Keratinocyte (primary cell): ENCODE measurements around the gene UCHL5. TPM values are rescaled to one million over a fixed set of nuclear protein-coding genes. Genes with fewer than 3 reads are reported as not detected.
A peak's percentile ranks its signal among the peaks of the same experiment; 100 is the strongest.

Experiments used
- DNase-seq: peaks from one replicate; pipeline ENCODE4 v3.0.0-alpha.2; 2011; ENCODE audit warnings: low read depth, missing footprints, low spot score
- FAIRE-seq: peaks from 2 replicates; lab custom pipeline; 2011; peaks lifted over from hg19 to GRCh38; lab: Jason Lieb, UNC
- H2AFZ ChIP-seq: 2 replicates; pipeline ENCODE4 v1.6.0; 2012; ENCODE audit warnings: low read length, control low read depth, inconsistent platforms; ENCODE audit not compliant: control insufficient read depth
- H3K27ac ChIP-seq: 2 replicates; pipeline ENCODE4 v1.5.1; 2011; ENCODE audit warnings: low read length; ENCODE audit not compliant: control insufficient read depth, insufficient read depth
- H3K27me3 ChIP-seq: 3 replicates; pipeline ENCODE4 v1.6.0; 2011; ENCODE audit warnings: low read length; ENCODE audit not compliant: control insufficient read depth, insufficient read depth; ENCODE audit errors: extremely low read depth
- H3K36me3 ChIP-seq, 2 experiments: 2 replicates in 1 of 2; 3 replicates in 1 of 2; pipeline ENCODE4 v1.5.1; 2011; ENCODE audit warnings: low read length in 2 of 2, mild to moderate bottlenecking in 1 of 2; ENCODE audit not compliant: control insufficient read depth in 2 of 2, insufficient read depth in 2 of 2; ENCODE audit errors: extremely low read depth in 1 of 2
- H3K4me1 ChIP-seq: 3 replicates; pipeline ENCODE4 v1.5.1; 2011; ENCODE audit warnings: low read length; ENCODE audit not compliant: control insufficient read depth, insufficient read depth; ENCODE audit errors: extremely low read depth
- H3K4me2 ChIP-seq: 3 replicates; pipeline ENCODE4 v1.6.0; 2011; ENCODE audit warnings: low read depth, low read length; ENCODE audit not compliant: control insufficient read depth, insufficient read depth; ENCODE audit errors: extremely low read depth
- H3K4me3 ChIP-seq, 3 experiments: fragments of 200-600 bp in 1 of 3; sonication (generic) in 1 of 3; 2 replicates in 2 of 3; 3 replicates in 1 of 3; pipeline ENCODE4 v1.5.1; 2011 to 2016; ENCODE audit warnings: low read length in 3 of 3, mild to moderate bottlenecking in 3 of 3, control low read depth in 2 of 3, inconsistent platforms in 1 of 3, low read depth in 1 of 3, mixed read lengths in 1 of 3, mixed run types in 1 of 3, moderate library complexity in 1 of 3; ENCODE audit not compliant: control insufficient read depth in 2 of 3, insufficient read depth in 2 of 3; ENCODE audit errors: extremely low read depth in 1 of 3
- H3K79me2 ChIP-seq: 2 replicates; pipeline ENCODE4 v1.6.0; 2012; ENCODE audit warnings: low read length; ENCODE audit not compliant: control insufficient read depth, insufficient read depth
- H3K9ac ChIP-seq: 3 replicates; pipeline ENCODE4 v1.6.0; 2011; ENCODE audit warnings: low read length; ENCODE audit not compliant: control insufficient read depth, insufficient read depth; ENCODE audit errors: extremely low read depth
- H3K9me1 ChIP-seq: 3 replicates; pipeline ENCODE4 v1.6.0; 2011; ENCODE audit warnings: low read length; ENCODE audit not compliant: control insufficient read depth, insufficient read depth; ENCODE audit errors: extremely low read depth
- H3K9me3 ChIP-seq: 2 replicates; pipeline ENCODE4 v1.5.1; 2012; ENCODE audit warnings: low read depth, low read length; ENCODE audit not compliant: control insufficient read depth
- H4K20me1 ChIP-seq: 3 replicates; pipeline ENCODE4 v1.6.0; 2011; ENCODE audit warnings: low read length; ENCODE audit not compliant: control insufficient read depth, insufficient read depth; ENCODE audit errors: extremely low read depth
- EZH2 ChIP-seq: IDR thresholded peaks from one replicate; pipeline ENCODE4 v1.6.1; 2012; ENCODE audit warnings: inconsistent platforms, mild to moderate bottlenecking, low read length, moderate library complexity
- dilution Hi-C: fragments of 300-500 bp; cut with MboI; formaldehyde crosslinking; loops from one replicate; pipeline ENCODE4 v1.7.0; 2020; ENCODE audit warnings: low sequenced_read_pairs; ENCODE audit not compliant: extremely low pct_ligation_motif_present
- polyA plus RNA-seq, 5 experiments: library from polyadenylated mRNA; depleted of rRNA in 3 of 5; stranded (reverse) in 3 of 5; stranded (forward) in 1 of 5; unstranded in 1 of 5; fragments of >200 nt; gene quantifications; 1 replicate in 1 of 5; 2 replicates in 3 of 5; 3 replicates in 1 of 5; pipeline versions ENCODE4 v1.2.1 to v1.2.3, GENCODE V29; 2011 to 2012; ENCODE audit warnings: missing spikeins in 2 of 5, low read depth in 1 of 5, low replicate concordance in 1 of 5
- TF ChIP-seq, protein P1 (sequence below), 3 experiments: IDR thresholded peaks in 1 of 3; conservative IDR thresholded peaks in 1 of 3; optimal IDR thresholded peaks in 1 of 3; 2 replicates in 2 of 3; 3 replicates in 1 of 3; pipeline versions ENCODE3 to v1.5.1; 2011; ENCODE audit warnings: low read length in 3 of 3, mild to moderate bottlenecking in 3 of 3, moderate library complexity in 2 of 3, control low read depth in 1 of 3, inconsistent platforms in 1 of 3; ENCODE audit not compliant: insufficient read depth in 2 of 3; ENCODE audit errors: extremely low read depth in 1 of 3

UCHL5 gene
- polyA plus RNA-seq, 1 donor (not counting 4 experiments of a cell fraction or from before 2014, with no cell fraction given) = 53.7 TPM

DNA sequence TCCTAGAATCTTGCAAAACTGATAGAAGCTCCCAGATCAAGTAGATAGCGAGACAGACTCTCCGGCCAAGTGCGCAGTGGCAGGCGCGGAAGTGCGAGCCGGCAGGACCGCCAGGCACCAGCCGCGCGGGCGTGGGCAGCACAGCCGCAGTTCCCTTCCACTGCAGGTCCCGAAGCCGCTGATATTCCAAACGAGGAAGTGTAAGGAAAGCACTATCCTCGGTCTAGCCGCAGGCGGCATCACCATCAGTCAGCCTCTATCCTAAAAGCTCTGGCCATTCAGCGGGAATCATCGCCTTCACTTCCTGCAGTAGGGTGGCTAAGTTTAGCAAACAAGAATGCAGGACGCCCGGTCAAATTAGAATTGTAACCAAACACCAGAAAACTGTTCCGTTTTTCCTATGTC, 45.3 kb upstream of the UCHL5 start:
- Histone ChIP-seq H3K36me3 (peaks cover 6 to 7% of the 10 kb centered on the region in 2 experiments), H3K4me1 (peaks cover 8% of the 10 kb centered on the region), H3K27ac (peak overlapping the region; percentile 77), H3K27me3 (no peaks in the 10 kb centered on the region), H3K4me2 (peak overlapping the region; percentile 79), H3K9ac (peak overlapping the region; percentile 71), H2AFZ (peak overlapping the region; percentile 94), H3K4me3 (peak overlapping the region; percentile 68 to 81 (median 80)), H4K20me1 (no peaks in the 10 kb centered on the region), H3K79me2 (peaks cover 24% of the 10 kb centered on the region), H3K9me3 (no peaks in the 10 kb centered on the region), H3K9me1 (no peaks in the 10 kb centered on the region)
- DNase-seq (no peak), FAIRE-seq (no peak)
- dilution Hi-C loops = no loop called here
- TF ChIP-seq EZH2 = no peak
- TF ChIP-seq, protein P1, sequence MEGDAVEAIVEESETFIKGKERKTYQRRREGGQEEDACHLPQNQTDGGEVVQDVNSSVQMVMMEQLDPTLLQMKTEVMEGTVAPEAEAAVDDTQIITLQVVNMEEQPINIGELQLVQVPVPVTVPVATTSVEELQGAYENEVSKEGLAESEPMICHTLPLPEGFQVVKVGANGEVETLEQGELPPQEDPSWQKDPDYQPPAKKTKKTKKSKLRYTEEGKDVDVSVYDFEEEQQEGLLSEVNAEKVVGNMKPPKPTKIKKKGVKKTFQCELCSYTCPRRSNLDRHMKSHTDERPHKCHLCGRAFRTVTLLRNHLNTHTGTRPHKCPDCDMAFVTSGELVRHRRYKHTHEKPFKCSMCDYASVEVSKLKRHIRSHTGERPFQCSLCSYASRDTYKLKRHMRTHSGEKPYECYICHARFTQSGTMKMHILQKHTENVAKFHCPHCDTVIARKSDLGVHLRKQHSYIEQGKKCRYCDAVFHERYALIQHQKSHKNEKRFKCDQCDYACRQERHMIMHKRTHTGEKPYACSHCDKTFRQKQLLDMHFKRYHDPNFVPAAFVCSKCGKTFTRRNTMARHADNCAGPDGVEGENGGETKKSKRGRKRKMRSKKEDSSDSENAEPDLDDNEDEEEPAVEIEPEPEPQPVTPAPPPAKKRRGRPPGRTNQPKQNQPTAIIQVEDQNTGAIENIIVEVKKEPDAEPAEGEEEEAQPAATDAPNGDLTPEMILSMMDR (optimal IDR thresholded peaks at IDR 0.05 in 1 of 3, IDR thresholded peaks at IDR 0.05 in 1 of 3, conservative IDR thresholded peaks at IDR 0.05 in 1 of 3; ENCODE audit: extremely low read depth in 1 of 3, insufficient read depth in 2 of 3, low read length in 3 of 3) = peak in 1 of 3 experiments; percentile 1

- Histone ChIP-seq H3K9me3 (no peaks in the 10 kb centered on the region), H3K9me1 (no peaks in the 10 kb centered on the region), H3K27me3 (no peaks in the 10 kb centered on the region), H3K27ac (peak overlapping the region; percentile 77), H3K4me1 (peaks cover 8% of the 10 kb centered on the region), H3K36me3 (peaks cover 8 to 10% of the 10 kb centered on the region in 2 experiments), H2AFZ (peak overlapping the region; percentile 94), H3K4me3 (peak overlapping the region; percentile 68 to 81 (median 80)), H4K20me1 (no peaks in the 10 kb centered on the region), H3K4me2 (peak overlapping the region; percentile 79), H3K9ac (peak overlapping the region; percentile 71), H3K79me2 (peaks cover 24% of the 10 kb centered on the region)
- TF ChIP-seq EZH2 = no peak
- TF ChIP-seq, protein P1 (optimal IDR thresholded peaks at IDR 0.05 in 1 of 3, IDR thresholded peaks at IDR 0.05 in 1 of 3, conservative IDR thresholded peaks at IDR 0.05 in 1 of 3; ENCODE audit: extremely low read depth in 1 of 3, insufficient read depth in 2 of 3, low read length in 3 of 3) = no peak
- dilution Hi-C loops = no loop called here
- no peak for DNase-seq
- FAIRE-seq = no peak
Observed at GRCh38 chr1:193103759-193104501, 44.8 kb upstream of the UCHL5 start.
